Calu3 (cell line): ENCODE data around the gene NPAS3. TPM values are rescaled to one million over a fixed set of nuclear protein-coding genes. Genes with fewer than 3 reads are reported as not detected.

Experiments used
- BruUV-seq: library from RNA; stranded (reverse); fragments of 400-500 nt; replicated peaks from 2 replicates; lab custom pipeline; 2021; lab: Mats Ljungman, UMichigan
- CTCF ChIA-PET: fragments of 300-600 bp; sonication (Branson Sonifier 250); formaldehyde crosslinking; loops from one replicate; lab custom pipeline; 2022; ENCODE audit warnings: antibody characterized with exemption; lab: Charles Lee
- DNase-seq: peaks from one replicate; pipeline ENCODE4 v3.0.0; 2022
- H3K27ac Mint-ChIP-seq: one replicate; pipeline ENCODE4 v1.8.0; 2022; ENCODE audit warnings: mixed read lengths; ENCODE audit not compliant: unreplicated experiment
- H3K27me3 Mint-ChIP-seq: one replicate; pipeline ENCODE4 v1.8.0; 2022; ENCODE audit warnings: mixed read lengths; ENCODE audit not compliant: unreplicated experiment
- H3K36me3 Mint-ChIP-seq: one replicate; pipeline ENCODE4 v1.8.0; 2022; ENCODE audit warnings: mild to moderate bottlenecking, moderate library complexity, mixed read lengths; ENCODE audit not compliant: insufficient read depth, unreplicated experiment
- H3K4me1 Mint-ChIP-seq: one replicate; pipeline ENCODE4 v1.8.0; 2022; ENCODE audit warnings: mild to moderate bottlenecking, low read depth, mixed read lengths; ENCODE audit not compliant: unreplicated experiment
- H3K4me3 Mint-ChIP-seq: one replicate; pipeline ENCODE4 v1.8.0; 2022; ENCODE audit warnings: mild to moderate bottlenecking, low read depth, moderate library complexity, mixed read lengths; ENCODE audit not compliant: unreplicated experiment
- H3K9me3 Mint-ChIP-seq: one replicate; pipeline ENCODE4 v1.8.0; 2022; ENCODE audit warnings: low read depth, mixed read lengths; ENCODE audit not compliant: unreplicated experiment
- intact Hi-C: fragments of 100-400 bp; cut with micrococcal nuclease; formaldehyde crosslinking; loops from one replicate; pipeline ENCODE4 v1.10.0; 2022; ENCODE audit not compliant: unreplicated experiment
- total RNA-seq: library from RNA; stranded (reverse); gene quantifications from 2 replicates; pipeline ENCODE4 v1.2.3, GENCODE V29; 2022
- TF ChIP-seq, protein P1 (sequence below): fragments of 200-600 bp; IDR thresholded peaks from one replicate; pipeline ENCODE4 v1.8.0; 2022; ENCODE audit warnings: antibody characterized with exemption; ENCODE audit not compliant: unreplicated experiment

NPAS3 gene
- total RNA-seq, 1 experiment from 2014 or later: not detected

DNA sequence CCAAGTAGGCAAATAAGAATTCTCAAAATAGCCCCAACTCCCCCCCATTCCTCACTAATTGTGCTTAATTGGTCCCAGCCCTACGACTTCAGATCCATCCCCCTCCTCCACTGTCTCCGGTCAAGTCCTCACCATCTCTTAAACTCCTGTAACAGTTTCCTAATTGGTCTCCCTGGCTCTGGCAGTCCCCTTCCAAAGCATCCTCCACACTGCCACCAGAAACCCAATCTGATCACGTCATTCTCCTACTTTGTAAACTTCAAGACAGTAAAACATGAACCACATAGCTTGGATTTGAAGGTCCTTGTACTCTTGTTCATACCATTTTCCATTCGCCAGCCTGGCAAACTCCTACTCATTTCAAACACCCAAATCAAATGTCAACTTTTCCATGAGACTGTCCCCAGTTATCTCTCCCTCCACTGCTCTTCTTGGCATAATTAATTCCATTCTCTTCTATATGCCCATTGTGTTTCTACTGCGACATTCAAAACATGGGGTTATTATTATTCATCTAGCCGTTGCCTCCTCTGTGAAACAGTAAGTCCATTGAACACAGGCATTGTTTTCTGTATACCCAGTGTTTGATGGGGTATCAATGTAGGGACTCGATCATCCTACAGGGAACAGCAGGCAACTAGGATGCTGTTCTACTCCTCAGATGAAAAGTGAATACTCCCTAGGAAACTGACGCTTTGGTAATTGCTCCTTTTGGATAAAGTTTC, 907.6 kb downstream of the NPAS3 start:
- no peaks in the 10 kb centered on the region for H3K4me1 Mint-ChIP-seq
- CTCF ChIA-PET: no interaction called here
- H3K9me3 Mint-ChIP-seq: no peaks in the 10 kb centered on the region
- H3K27ac Mint-ChIP-seq: no peak overlapping the region
- no peak overlapping the region for H3K4me3 Mint-ChIP-seq
- intact Hi-C loops: loop anchor here (5.0 to 10.0 kb wide), 3 partner anchors 61 to 116 kb away; no protein-coding TSS in a partner anchor
- TF ChIP-seq, protein P1, sequence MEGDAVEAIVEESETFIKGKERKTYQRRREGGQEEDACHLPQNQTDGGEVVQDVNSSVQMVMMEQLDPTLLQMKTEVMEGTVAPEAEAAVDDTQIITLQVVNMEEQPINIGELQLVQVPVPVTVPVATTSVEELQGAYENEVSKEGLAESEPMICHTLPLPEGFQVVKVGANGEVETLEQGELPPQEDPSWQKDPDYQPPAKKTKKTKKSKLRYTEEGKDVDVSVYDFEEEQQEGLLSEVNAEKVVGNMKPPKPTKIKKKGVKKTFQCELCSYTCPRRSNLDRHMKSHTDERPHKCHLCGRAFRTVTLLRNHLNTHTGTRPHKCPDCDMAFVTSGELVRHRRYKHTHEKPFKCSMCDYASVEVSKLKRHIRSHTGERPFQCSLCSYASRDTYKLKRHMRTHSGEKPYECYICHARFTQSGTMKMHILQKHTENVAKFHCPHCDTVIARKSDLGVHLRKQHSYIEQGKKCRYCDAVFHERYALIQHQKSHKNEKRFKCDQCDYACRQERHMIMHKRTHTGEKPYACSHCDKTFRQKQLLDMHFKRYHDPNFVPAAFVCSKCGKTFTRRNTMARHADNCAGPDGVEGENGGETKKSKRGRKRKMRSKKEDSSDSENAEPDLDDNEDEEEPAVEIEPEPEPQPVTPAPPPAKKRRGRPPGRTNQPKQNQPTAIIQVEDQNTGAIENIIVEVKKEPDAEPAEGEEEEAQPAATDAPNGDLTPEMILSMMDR: no peak
- BruUV-seq: no TSS peak
- no peaks in the 10 kb centered on the region for H3K36me3 Mint-ChIP-seq
- no peak for DNase-seq
- peaks cover 23% of the 10 kb centered on the region for H3K27me3 Mint-ChIP-seq

DNA sequence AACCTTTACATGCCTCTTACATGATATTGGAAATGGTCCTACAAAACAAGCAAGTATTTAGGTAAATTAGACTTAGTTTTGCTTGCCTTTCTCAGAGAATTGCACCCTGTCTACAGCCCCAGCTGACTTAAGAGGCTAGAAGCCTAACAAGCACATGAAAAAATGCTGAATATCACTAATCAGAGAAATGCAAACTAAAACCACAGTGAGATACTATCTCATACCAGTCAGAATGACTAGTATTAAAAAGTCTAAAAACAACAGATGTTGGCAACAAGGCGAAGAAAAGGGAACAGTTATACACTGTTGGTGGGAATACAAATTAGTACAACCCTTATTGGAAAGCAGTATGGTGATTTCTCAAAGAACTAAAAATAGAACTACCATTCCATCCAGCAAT, 908.4 kb downstream of the NPAS3 start:
- Mint-ChIP-seq H3K27me3 (peaks cover 31% of the 10 kb centered on the region), H3K4me1 (no peaks in the 10 kb centered on the region), H3K4me3 (no peak overlapping the region), H3K9me3 (no peaks in the 10 kb centered on the region), H3K36me3 (no peaks in the 10 kb centered on the region), H3K27ac (no peak overlapping the region)
- BruUV-seq: no TSS peak
- CTCF ChIA-PET: interaction anchor here (2.7 kb wide), 1 partner anchor 250 kb away, joined by 75 read pairs; no protein-coding TSS in a partner anchor
- TF ChIP-seq, protein P1: no peak
- DNase-seq: no peak
- intact Hi-C loops: loop anchor here (5.0 to 10.0 kb wide), 3 partner anchors 60 to 115 kb away; no protein-coding TSS in a partner anchor

DNA sequence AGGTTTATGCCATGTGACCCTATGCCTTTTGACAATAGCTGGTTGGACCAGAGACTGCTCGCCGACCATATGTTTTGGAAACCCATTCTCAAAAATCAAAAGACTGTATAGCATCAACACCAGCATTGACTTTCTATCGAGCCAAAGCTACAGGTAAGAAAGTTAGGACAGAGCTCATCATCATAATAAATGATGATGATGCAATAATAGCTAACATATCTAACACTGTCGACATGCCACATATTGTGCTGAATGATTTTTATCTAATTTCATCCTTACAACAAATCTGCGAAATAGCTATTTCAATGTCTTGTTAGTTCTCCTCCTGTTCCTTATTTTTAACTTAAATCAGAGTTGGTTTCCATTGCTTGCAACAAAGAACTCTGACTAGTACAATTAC, 909.3 kb downstream of the NPAS3 start:
- H3K27ac Mint-ChIP-seq: no peak overlapping the region
- TF ChIP-seq, protein P1: no peak
- H3K4me3 Mint-ChIP-seq: no peak overlapping the region
- peaks cover 38% of the 10 kb centered on the region for H3K27me3 Mint-ChIP-seq
- DNase-seq: no peak
- no peaks in the 10 kb centered on the region for H3K9me3 Mint-ChIP-seq
- H3K4me1 Mint-ChIP-seq: no peaks in the 10 kb centered on the region
- CTCF ChIA-PET: interaction anchor here (1.9 to 2.7 kb wide), 3 partner anchors 249 to 475 kb away, joined by 4 to 75 read pairs (median 7); no protein-coding TSS in a partner anchor
- no TSS peak for BruUV-seq
- intact Hi-C loops: loop anchor here (5.0 to 10.0 kb wide), 3 partner anchors 59 to 114 kb away; no protein-coding TSS in a partner anchor
- H3K36me3 Mint-ChIP-seq: no peaks in the 10 kb centered on the region

DNA sequence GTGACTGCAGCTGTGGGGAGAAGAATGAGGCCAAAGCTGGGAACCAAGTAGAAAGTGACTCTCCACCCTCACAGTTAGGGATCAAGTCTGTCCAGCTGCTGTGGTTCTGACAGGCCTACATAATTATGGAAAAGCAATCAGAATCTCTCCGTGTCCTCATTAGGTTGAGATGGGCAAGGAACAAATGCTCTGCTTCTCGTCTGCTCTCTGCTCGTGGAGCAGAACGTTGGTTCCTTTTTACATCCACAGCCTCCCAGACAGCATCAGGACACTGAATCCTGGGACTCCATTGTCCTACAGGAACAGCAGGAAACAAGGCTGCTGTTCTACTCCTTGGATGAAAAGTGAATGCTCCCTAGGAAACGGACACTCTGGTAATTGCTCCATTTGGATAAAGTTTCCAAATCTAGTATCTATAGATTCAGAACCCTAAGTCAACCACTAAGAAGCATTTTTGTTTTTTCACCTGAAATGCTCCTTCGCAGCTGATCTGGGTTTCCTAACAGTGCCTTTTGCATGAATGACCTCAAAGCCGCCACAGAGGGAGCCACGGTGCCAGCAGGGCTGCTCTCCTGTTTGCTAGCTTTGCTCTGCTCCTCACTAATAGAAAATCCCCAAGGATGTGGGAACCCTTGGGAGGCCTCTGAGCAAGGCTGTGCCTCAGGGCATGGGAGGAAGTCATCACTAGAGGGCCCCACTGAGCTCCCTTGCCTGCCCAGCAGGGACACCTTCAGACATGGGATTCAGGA, 910.2 kb downstream of the NPAS3 start:
- CTCF ChIA-PET: interaction anchor here (0.9 to 2.7 kb wide), 15 partner anchors 8 to 474 kb away, joined by 3 to 75 read pairs (median 4); no protein-coding TSS in a partner anchor
- peaks cover 38% of the 10 kb centered on the region for H3K27me3 Mint-ChIP-seq
- TF ChIP-seq, protein P1: peak; percentile 44
- H3K36me3 Mint-ChIP-seq: no peaks in the 10 kb centered on the region
- peak; percentile 85 for DNase-seq
- no peak overlapping the region for H3K4me3 Mint-ChIP-seq
- intact Hi-C loops: loop anchor here (1.0 to 10.0 kb wide), 4 partner anchors 58 to 249 kb away; no protein-coding TSS in a partner anchor
- no peaks in the 10 kb centered on the region for H3K9me3 Mint-ChIP-seq
- BruUV-seq: no TSS peak
- no peak overlapping the region for H3K27ac Mint-ChIP-seq
- H3K4me1 Mint-ChIP-seq: no peaks in the 10 kb centered on the region
